Measurements from ENCODE around the gene CAT. TPM values are rescaled to one million over a fixed set of nuclear protein-coding genes. Genes with fewer than 3 reads are reported as not detected.

The CAT gene
- total and polyA plus RNA-seq, 2 experiments from 2014 or later, result 52.5 to 57.0 TPM

GRCh38 chr11:34449013-34449412 lies 10.3 kb downstream of the CAT start:
- no peaks in the 10 kb centered on the region for H3K4me1 ChIP-seq (ENCODE audit: insufficient read depth)
- no peak overlapping the region for H3K4me2 ChIP-seq (ENCODE audit: unreplicated experiment)
- no peak overlapping the region for H3K27ac ChIP-seq
- H3K9me3 ChIP-seq (ENCODE audit: low read depth), result no peaks in the 10 kb centered on the region
- no peaks in the 10 kb centered on the region for H3F3A ChIP-seq (ENCODE audit: insufficient read depth)
- H3K27me3 ChIP-seq (replicated peaks; ENCODE audit: insufficient read depth), result no peaks in the 10 kb centered on the region
- no peak overlapping the region for H3K4me3 ChIP-seq
- no peak for DNase-seq
- H3K36me3 ChIP-seq (ENCODE audit: low read depth), result peaks cover 30% of the 10 kb centered on the region
- peaks cover 46% of the 10 kb centered on the region for H3K79me2 ChIP-seq (ENCODE audit: insufficient read depth)
- WGBS, 2 experiments (ENCODE audit: low coverage in 1 of 2, low lambda C conversion rate in 2 of 2, missing lambda C conversion rate in 2 of 2), result 79 to 93% methylated on average over 3 of the region's 3 CpGs
- no peak overlapping the region for H3K9ac ChIP-seq
- H2AFZ ChIP-seq, result no peak overlapping the region
- TF ChIP-seq EZH2phosphoT487 (IDR thresholded peaks at IDR 0.05; ENCODE audit: insufficient read depth, low read depth) (no peak), EZH2 (IDR thresholded peaks at IDR 0.05; ENCODE audit: insufficient read depth, poor library complexity, severe bottlenecking) (no peak)
- in situ Hi-C loops (cut with MboI), result no loop called here
- no peaks in the 10 kb centered on the region for H3K9me2 ChIP-seq (ENCODE audit: insufficient read depth)
- H4K20me1 ChIP-seq (ENCODE audit: insufficient read depth), result no peaks in the 10 kb centered on the region

- no peak overlapping the region for H3K9ac ChIP-seq
- H3K4me2 ChIP-seq (ENCODE audit: unreplicated experiment), result no peak overlapping the region
- H3K9me3 ChIP-seq (ENCODE audit: low read depth), result no peaks in the 10 kb centered on the region
- no peak for DNase-seq
- in situ Hi-C loops (cut with MboI), result loop anchor here (10.0 kb wide), 1 partner anchor 56 kb away; no protein-coding TSS in a partner anchor
- H3K9me2 ChIP-seq (ENCODE audit: insufficient read depth), result no peaks in the 10 kb centered on the region
- no peaks in the 10 kb centered on the region for H4K20me1 ChIP-seq (ENCODE audit: insufficient read depth)
- H3K27ac ChIP-seq, result no peak overlapping the region
- TF ChIP-seq EZH2phosphoT487 (IDR thresholded peaks at IDR 0.05; ENCODE audit: insufficient read depth, low read depth) (no peak), EZH2 (IDR thresholded peaks at IDR 0.05; ENCODE audit: insufficient read depth, poor library complexity, severe bottlenecking) (no peak)
- peaks cover 49% of the 10 kb centered on the region for H3K36me3 ChIP-seq (ENCODE audit: low read depth)
- no peaks in the 10 kb centered on the region for H3F3A ChIP-seq (ENCODE audit: insufficient read depth)
- peaks cover 26% of the 10 kb centered on the region for H3K79me2 ChIP-seq (ENCODE audit: insufficient read depth)
- 98 to 99% methylated on average over 3 of the region's 3 CpGs for WGBS, 2 experiments (ENCODE audit: low coverage in 1 of 2, low lambda C conversion rate in 2 of 2, missing lambda C conversion rate in 2 of 2)
- H3K27me3 ChIP-seq (replicated peaks; ENCODE audit: insufficient read depth), result no peaks in the 10 kb centered on the region
- no peak overlapping the region for H2AFZ ChIP-seq
- no peaks in the 10 kb centered on the region for H3K4me1 ChIP-seq (ENCODE audit: insufficient read depth)
- no peak overlapping the region for H3K4me3 ChIP-seq
These were observed 12.3 kb downstream of the CAT start for GRCh38 chr11:34451053-34451452.

- H3K9ac ChIP-seq, result no peak overlapping the region
- no peak overlapping the region for H3K4me3 ChIP-seq
- H3K79me2 ChIP-seq (ENCODE audit: insufficient read depth), result no peaks in the 10 kb centered on the region
- in situ Hi-C loops (cut with MboI), result loop anchor here (10.0 kb wide), 1 partner anchor 60 kb away; no protein-coding TSS in a partner anchor
- no peaks in the 10 kb centered on the region for H3F3A ChIP-seq (ENCODE audit: insufficient read depth)
- DNase-seq, result no peak
- TF ChIP-seq EZH2phosphoT487 (IDR thresholded peaks at IDR 0.05; ENCODE audit: insufficient read depth, low read depth) (no peak), EZH2 (IDR thresholded peaks at IDR 0.05; ENCODE audit: insufficient read depth, poor library complexity, severe bottlenecking) (no peak)
- no peak overlapping the region for H2AFZ ChIP-seq
- no peak overlapping the region for H3K27ac ChIP-seq
- H3K4me1 ChIP-seq (ENCODE audit: insufficient read depth), result no peaks in the 10 kb centered on the region
- no peak overlapping the region for H3K4me2 ChIP-seq (ENCODE audit: unreplicated experiment)
- H3K9me3 ChIP-seq (ENCODE audit: low read depth), result no peaks in the 10 kb centered on the region
- H3K36me3 ChIP-seq (ENCODE audit: low read depth), result peaks cover 68% of the 10 kb centered on the region
- no peaks in the 10 kb centered on the region for H3K9me2 ChIP-seq (ENCODE audit: insufficient read depth)
- no peaks in the 10 kb centered on the region for H3K27me3 ChIP-seq (replicated peaks; ENCODE audit: insufficient read depth)
- H4K20me1 ChIP-seq (ENCODE audit: insufficient read depth), result no peaks in the 10 kb centered on the region
- WGBS, 2 experiments (ENCODE audit: low coverage in 1 of 2, low lambda C conversion rate in 2 of 2, missing lambda C conversion rate in 2 of 2), result 88 to 100% methylated on average over 1 of the region's 1 CpG
These were observed 15.7 kb downstream of the CAT start for GRCh38 chr11:34454308-34455032.

- WGBS, 2 experiments (ENCODE audit: low coverage in 1 of 2, low lambda C conversion rate in 2 of 2, missing lambda C conversion rate in 2 of 2), result 96 to 97% methylated on average over 2 of the region's 2 CpGs
- no peaks in the 10 kb centered on the region for H3K9me3 ChIP-seq (ENCODE audit: low read depth)
- TF ChIP-seq EZH2 (IDR thresholded peaks at IDR 0.05; ENCODE audit: insufficient read depth, poor library complexity, severe bottlenecking), result no peak
- TF ChIP-seq EZH2phosphoT487 (IDR thresholded peaks at IDR 0.05; ENCODE audit: insufficient read depth, low read depth), result no peak
- no peak for DNase-seq
- in situ Hi-C loops (cut with MboI), result loop anchor here (10.0 kb wide), 1 partner anchor 63 kb away; no protein-coding TSS in a partner anchor
- H3K79me2 ChIP-seq (ENCODE audit: insufficient read depth), result no peaks in the 10 kb centered on the region
- H3K4me2 ChIP-seq (ENCODE audit: unreplicated experiment), result no peak overlapping the region
- no peak overlapping the region for H3K27ac ChIP-seq
- no peaks in the 10 kb centered on the region for H3K27me3 ChIP-seq (replicated peaks; ENCODE audit: insufficient read depth)
- no peaks in the 10 kb centered on the region for H4K20me1 ChIP-seq (ENCODE audit: insufficient read depth)
- H3K9ac ChIP-seq, result no peak overlapping the region
- no peaks in the 10 kb centered on the region for H3K4me1 ChIP-seq (ENCODE audit: insufficient read depth)
- no peaks in the 10 kb centered on the region for H3F3A ChIP-seq (ENCODE audit: insufficient read depth)
- no peak overlapping the region for H3K4me3 ChIP-seq
- H3K9me2 ChIP-seq (ENCODE audit: insufficient read depth), result no peaks in the 10 kb centered on the region
- H2AFZ ChIP-seq, result no peak overlapping the region
- peaks cover 60% of the 10 kb centered on the region for H3K36me3 ChIP-seq (ENCODE audit: low read depth)
These were observed 18.9 kb downstream of the CAT start for GRCh38 chr11:34457607-34458006.

Measured in GM23248 (cell line).